Stimulated activated CD4-positive, alpha-beta T cell treated with anti-CD3 and anti-CD28 coated beads, Interleukin-4, amount 100 ng/mL, for 4 hours (primary cell): ENCODE results near the gene E2F6.
A peak's percentile ranks its signal among the peaks of the same experiment; 100 is the strongest.

Experiments
- DNase-seq, 2 experiments: peaks; one replicate each; pipeline ENCODE4 v3.0.0-alpha.2; 2020

The E2F6 gene

DNA sequence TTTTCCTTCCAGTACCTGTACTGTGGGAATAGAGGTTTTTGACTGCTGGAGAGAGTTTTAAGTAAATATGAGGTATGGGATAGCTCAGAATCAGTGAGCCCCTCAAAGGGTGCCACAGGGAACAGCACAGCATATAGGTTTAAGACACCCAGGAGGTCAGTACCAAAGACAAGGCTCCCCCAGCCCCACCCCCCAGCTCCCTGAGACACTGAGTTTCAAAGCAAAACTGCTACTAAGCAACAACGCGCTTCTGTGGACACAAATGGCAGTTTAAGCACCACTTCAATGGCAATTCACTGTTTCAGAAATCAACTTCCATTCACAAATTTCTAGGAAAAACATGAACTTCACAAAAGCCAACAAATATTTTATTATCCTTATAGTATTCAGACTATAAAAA is 15.2 kb downstream of the E2F6 start:
- no peak for DNase-seq

DNA sequence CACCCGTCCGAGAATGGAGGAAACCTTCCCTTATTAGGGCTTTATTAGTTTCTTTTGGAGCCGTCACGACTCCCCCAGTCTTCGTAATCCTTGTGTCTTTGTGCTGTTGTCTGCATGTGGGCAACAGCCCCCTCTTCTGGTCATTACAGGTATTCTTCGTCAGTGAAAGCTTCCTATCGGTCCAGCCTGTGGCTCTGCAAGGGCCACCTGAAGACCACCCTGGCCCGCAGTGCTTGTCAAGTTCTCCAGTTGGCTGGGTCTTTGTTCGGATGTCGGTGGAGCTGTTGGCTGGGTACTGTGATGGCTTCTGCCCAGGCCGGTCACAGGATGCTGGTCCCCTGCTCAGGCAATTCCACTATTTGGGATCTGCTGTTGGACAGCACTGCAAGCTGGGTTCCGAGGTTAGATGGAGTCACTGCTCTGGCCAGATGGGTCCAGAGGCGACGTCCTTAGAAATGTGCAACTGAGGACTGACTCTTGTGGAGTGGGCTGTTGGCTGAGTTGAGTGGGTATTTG is 19.2 kb downstream of the E2F6 start:
- DNase-seq = peak; percentile 13 to 20

DNA sequence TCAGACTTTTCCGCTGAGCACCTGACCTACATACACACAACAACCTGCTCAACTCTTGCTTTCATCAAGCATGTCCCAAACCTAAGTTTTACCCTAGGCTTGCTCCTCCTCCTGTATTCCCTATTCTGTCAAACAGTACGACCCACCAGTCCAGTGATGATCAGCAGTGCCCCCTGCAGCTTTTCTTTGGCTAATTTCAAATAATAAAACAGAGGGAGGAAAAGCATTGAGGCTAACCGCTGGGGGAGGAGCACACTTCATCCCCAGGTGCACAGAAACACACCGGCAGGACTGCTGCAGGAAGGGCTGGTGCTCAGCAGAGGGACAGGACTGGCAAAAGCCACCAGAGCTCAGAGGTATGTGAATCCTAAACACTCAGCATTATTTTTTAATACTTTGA is 21.2 kb downstream of the E2F6 start:
- DNase-seq = no peak

DNA sequence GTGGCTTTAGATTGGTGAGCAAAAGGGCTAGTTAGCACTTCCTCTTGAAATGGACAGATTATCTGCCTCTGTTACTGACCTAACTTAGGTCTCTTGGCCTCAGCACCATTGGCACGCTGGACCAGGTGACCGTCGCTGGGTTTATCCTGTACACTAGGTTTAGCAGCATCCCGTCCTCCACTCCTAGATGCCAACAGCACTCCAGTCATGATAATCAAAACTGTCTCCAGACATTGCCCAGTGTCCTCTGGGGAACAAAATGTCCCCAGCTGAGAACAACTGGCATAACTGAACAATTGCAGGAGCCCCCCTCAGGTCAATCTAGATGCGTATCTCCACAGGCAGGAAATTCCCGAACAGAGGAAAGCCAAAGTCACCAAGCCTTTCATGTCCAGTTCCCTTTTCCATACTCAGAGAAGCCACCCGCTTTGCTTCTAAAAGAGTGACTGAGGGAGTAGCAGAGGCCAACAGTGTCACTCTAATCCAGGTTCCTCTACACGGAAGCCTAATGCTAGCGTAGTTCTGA is 27.3 kb downstream of the E2F6 start:
- no peak for DNase-seq

DNA sequence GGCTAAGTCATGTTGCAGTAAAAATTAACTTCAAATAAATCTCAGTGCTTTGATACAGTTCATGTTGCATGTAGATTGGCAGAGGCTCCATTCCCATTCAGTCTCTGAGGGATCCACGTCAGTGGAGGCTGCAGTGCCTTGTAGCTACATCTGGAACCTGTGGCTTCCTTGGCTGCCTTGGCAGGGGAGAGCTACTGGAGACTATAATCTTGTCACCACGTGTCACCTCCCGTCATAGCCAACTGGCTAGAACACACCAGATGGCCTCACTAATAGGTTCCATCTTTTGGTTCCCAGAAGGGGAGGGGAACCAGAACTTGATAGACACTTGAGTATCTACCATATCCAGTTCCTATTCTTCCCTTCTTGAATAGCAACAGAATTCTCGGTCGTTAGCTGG is 28.4 kb downstream of the E2F6 start:
- DNase-seq = no peak

DNA sequence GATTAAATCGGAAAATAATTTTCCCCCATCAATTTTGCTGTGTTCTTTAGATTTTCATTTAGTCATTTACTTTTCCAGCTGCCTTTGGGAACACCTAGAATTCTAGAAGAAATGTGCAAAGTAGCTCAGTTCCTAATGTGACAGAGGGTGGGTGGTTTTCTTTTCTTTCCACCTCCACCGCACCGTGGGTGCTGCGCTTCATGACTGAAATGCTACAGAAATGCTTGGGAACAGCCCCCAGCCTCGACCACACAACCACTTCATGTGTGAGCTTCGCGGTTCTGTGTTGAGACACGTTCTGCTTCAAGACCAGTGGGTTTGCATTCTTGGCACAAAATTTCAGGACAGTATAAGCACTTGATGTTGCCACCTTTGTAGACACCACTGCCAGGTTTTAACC is 30.9 kb downstream of the E2F6 start:
- no peak for DNase-seq

DNA sequence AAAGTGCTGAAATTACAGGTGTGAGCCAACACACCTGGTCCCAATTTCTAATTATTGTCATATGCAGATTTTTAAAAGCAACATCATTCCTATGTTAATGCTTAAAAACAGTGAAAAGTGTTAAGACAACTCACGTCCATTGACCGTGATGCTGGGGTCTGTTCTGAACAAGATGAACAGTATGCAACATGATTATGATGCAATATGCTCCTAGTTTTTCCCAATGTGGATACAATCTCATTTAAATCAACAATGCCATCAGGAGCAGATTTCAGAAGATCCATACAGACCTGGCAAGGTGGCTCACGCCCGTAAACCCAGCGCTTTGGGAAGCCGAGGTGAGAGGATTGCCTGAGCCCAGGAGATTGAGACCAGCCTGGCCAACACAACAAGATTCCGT is 31.5 kb downstream of the E2F6 start:
- no peak for DNase-seq

DNA sequence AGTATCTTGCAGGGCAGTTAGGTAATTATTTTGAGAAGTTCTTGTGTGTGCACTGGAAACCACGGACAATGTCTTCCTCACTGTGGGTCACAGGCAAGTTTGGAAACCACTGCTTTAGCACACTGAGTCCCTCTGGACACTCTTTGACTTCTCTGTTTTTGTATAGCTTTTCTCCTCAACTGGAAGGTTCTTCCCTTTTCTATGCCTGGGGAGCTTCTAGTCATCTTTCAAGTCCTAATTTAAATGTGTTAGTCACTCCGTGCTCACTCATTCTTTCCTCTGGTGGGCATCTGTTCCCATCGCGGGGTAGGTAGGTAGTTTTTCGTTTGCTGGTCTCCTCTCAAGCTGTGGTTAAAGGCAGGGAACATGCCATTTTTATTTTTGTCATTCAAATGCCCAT is 32.1 kb downstream of the E2F6 start:
- DNase-seq = no peak

DNA sequence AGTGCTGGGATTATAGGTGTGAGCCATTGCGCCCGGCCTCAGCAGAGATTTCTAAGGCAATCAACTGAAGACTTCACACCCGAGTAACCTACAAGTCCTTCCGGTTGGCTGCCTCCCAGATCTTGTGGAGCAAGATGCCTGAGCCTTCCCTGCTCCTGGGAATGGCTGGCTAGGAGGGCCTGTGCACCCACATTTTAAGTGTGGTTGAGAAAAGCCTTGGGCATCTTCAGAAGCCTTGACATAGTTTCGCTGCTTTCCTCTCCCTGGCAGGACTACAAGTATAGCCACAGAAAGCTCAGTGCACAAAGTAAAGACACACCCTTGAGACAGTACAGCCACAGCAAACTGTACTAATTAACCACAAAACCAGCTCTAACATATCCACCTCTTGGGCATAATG is 35.2 kb downstream of the E2F6 start:
- no peak for DNase-seq

DNA sequence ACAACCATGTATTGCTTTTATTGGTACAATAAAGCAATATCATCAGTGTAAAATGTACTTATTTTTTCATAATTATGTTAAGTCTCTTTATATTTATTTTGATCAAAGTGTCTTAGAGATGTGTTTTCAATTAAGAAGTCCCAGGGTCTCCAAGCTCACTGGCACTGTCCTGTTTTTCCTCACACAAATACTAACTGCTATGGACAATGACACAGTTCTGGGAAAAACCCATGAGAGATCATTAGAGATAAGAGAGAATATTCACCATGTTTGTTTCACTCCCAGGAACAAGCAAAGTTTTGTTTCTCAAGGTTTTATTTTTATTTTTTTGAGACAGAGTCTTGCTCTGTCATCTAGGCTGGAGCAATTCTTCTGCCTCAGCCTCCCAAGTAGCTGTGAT is 38.7 kb downstream of the E2F6 start:
- DNase-seq = no peak

DNA sequence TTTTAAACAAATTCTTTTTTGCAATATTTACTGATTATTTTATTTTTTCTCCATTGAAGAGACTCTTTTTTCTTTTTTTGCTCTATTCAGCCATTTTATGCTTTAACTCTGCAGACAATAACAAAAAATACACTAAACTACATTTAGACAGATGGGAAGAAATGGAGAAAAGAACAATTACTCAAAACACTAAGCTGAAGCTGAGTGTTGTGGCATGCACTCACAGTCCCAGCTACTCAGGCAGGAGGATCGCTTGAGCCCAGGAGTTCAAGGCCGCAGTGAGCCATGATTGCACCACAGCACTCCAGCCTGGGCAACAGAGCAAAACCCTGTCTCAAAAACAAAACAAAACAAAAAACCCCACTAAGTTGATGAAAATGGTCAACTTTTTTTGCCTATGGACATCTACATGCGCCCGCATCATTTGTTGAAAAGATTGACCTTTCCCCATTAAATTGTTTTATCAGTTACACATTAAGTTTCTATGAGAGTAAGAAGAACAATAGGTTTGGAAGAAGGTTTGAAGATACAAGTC is 43.0 kb downstream of the E2F6 start:
- no peak for DNase-seq

DNA sequence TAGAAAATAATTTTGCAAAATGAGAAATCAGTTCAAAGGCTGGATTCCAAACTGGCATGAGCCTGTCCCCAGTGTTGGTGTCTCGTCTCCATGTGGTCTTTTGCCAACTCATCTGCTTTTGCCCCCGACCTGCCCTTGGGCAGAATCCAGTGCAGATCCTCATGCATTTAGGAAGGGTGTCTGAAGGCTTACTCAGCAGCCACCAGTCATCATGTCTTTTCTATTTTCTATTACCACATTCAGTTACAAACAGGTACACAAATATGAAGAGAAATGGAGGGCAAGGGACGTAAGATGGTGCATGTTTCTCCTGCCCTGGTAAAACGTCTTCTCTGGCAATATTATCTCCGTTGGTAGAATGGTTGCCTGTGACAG is 43.5 kb downstream of the E2F6 start:
- no peak for DNase-seq

DNA sequence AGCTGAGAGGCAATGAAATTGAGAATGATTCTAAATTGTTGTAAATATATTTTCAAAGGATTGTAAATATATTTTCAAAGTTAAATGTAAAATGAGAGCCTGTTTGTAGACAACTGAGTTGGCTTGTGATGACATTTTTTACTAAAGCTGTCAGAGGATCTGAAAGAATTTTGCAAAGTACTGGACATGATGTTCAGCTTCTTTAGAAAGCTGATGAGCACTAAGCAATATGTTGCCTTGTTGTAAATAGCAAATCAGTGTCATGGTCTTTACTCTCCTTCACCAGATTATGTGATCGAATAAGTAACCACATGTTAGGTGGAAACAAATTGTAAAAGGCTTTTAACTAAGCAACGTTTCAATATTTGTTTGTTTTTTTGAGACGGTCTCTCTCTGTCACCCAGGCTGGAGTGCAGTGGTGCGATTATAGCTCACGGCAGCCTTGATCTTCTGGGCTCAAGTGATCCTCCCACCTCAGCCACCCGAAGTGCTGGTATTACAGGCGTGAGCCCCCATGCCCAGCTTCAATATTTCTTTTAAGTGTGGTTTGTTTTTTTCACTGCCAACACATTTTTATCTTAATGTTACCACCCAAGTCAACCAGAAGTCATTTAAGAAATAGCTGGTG is 44.0 kb downstream of the E2F6 start:
- DNase-seq = no peak

DNA sequence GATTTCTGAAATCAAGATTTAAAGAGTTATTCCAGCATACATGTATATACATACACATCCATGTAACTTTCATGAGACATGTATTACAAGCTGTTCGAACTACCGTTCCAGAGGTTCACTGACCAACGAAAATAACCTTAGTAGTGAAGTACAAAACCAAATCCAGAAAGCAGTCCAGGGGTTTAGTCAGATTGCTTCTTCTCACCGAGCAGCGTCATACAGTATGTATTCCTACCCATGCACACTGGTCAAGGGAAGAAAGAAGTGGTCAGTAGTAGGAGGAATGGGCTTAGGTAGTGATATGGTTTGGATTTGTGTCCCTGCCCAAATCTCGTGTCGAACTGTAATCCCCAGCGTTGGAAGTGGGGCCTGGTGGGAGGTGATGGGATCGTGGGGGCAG is 45.3 kb downstream of the E2F6 start:
- no peak for DNase-seq

DNA sequence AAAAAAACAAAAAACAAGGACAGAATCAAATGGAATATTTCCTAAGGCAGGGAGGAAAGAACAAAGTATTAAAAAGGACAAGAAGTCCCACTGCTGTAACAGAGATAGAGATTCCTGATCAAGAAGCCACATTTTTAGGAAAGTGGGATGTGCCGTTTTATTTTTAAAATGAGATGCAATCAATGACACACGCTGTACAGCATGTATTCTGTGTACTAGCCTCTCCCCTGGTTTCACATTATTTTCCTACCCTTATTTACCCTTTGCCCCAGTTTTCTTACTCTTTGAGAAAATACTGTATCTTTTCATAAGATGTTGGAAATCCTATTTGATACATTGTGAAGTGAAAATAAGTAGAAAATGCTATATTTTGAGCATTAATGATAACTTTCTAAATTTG is 45.8 kb downstream of the E2F6 start:
- no peak for DNase-seq

DNA sequence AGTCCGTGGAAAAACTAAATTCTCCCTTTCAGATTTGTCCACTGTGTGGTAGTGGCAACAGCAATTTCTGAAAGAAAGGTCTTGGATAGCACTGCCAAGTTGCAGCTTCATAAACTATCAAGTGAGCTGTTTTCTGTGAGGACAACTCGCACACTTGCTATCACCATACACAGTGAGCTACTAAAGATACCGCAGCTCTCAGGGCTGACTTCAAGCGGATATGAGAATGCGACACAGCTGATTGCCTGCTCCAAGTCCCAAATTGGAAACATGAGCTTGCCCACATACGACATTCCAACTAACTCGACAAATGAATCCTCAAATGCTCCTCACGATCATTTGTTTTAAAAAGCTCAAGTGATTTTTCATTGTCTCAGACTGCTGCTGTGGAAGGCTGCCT is 46.2 kb downstream of the E2F6 start:
- DNase-seq = no peak

DNA sequence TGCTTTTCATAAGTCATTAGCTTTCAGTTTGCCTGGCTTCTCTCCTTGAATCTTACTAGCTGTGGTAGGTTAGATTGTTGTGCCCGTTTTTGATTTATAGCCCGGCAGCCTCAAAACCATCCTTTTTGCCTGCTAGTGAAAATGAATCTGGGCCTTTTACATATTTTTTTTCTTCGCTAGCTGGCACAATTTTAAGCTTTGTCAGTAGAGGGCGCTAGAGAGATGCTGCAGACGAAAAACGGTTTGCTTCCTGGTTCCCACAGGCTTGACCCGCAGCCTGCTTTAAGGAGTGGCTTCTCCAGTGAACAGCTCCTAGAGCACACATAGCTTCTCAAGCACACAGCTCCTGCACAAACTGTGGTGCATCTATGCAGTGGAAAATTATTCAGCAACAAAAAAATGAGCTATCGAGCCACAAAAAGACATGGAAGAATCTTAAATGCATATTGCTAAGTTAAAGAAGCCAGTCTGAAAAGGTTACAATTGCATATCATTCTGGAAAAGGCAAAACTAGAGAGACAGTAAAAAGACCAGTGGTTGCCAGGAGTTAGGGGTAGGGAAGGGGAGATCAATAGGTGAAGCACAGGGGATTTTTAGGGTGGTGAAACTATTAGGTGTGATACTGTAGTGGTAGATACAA is 47.9 kb downstream of the E2F6 start:
- no peak for DNase-seq

DNA sequence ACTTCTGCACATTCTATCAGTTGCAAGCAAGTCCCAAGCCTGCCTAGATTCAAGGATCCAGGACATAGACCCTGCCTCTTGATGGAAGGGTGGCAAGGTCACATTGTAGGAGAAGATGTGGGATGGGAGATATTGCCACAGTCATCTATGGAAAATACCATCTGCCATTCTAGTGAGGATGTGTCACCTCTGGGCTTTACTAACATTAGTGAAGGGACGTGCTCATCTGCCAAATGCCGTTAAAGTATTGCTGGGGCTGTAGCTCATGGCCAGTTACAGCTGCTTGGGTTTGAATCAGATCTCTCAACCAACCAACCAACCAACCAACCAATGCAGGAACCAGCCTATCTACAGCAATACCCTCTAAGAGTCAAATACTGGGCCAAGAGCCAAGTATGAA is 49.0 kb downstream of the E2F6 start:
- DNase-seq = no peak

DNA sequence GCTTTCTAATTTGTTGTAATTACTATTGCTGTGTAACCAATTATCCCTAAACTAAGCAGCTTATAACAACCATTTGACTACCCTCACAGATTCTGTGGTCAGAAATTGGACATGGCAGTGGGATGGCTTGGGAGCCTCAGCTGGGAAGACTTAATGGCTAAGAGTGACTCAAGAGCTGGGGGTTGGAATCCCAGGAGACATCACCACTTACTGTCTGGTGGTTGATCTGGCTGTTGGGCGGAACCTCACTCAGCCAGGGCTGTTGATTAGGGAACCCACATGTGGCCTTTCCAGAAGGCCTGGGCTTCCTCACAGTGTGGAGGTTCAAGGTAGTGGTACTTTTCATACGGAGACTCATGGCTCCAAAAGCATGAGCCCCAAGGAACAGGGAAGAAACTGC is 49.8 kb downstream of the E2F6 start:
- no peak for DNase-seq

DNA sequence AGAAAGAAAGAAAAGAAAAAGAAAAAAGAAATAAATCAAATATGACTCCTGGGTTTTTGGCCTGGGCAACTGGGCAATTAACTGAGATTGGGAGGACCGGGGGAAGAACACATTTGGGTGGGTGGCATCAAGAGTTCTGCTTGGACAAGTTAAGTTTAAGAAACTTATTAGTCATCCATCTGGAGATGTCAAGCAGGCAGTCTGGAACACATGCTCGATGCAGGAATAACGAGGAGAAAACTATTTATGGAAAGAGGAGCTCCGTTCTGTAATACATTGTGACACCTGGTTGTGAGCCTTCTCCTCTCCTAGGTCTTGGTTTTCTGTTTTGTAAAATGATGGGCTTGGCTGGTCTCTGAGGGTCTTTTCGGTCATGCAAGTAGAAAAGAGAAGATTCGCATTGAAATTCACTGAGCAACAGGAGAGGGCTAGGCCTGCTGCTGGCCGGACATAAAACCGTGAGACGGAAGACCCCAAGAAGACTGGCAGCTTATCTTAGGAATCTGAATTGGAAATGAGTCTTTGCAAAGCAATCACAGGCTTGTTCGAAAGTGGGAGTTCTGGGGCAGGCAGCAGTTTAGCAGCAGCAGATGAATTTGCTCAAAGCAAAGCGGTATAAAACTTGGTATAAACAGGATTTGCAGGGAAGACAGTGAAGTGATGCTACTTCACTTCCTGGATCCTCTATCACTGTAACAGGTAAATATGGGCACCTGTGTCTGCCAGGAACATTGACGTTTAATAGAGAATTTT is 51.4 kb downstream of the E2F6 start:
- DNase-seq = no peak

DNA sequence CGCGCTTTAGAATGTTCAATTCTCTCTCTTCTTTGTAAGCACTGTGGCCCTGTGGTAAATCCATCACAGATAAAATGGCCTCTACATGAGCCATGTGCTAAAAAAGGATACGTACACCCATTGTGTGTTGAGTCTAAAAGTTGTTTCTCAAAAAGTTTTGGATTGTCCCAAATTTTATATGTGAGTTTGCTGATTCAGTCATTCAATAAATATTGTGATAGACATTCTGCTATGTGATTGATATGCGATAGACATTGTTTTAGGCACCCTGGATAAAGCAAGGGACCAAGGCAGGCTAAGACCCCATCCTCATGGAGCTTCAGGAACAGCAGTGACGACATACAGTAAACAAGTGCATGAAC is 53.5 kb downstream of the E2F6 start:
- no peak for DNase-seq

DNA sequence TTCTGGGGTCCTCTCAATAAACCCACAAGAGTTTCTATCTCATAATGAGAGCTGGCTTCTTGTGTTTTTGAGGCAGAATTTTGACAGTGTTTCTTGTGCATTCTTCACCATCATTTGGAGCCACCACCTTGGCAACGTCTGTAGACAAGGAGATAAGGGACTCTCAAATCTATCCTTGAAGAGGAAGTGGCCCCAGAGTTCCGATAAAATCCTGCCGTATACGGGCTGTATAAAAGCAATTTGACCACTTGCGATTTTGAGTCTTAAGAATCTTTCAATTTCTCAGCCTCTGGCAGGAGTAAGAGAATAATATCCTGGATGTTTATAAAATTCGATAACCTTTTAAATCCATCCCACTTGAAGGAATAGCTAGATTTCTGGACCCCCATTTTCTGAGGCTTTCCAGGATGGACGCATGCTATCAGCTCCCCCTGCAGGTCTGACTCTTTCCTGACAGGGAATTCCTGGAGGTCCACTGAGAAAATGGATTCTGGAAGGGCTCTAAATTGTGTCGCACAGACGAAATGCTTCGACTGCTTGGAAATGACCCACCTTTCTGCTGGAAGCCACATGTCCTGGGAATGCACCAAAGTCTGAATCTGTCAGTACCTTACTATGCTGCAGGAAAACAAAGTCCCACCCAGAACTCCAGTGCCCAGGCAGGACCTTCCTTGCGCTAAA is 54.1 kb downstream of the E2F6 start:
- DNase-seq = no peak

DNA sequence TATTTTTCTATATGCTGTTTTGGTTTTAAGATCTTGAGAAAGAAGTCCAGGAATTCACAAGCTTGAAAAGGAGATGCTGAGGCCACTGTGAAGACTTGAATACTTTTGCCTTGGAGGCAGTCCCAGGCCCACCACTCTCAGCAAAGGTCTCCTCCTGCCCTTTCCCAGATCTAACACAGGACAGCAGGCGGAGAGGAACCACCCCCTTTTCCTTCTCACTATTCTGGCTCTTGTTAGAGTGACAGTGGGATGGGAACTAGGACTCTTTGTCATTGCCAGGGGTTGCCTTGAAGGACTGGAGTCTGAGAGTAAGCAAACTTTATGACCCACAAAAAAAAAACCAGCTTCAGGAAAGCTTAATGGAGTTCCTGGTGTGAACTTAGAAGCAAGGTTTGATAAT is 54.7 kb downstream of the E2F6 start:
- DNase-seq = no peak
